Stimulated activated naive CD8-positive, alpha-beta T cell treated with anti-CD3 and anti-CD28 coated beads, Interleukin-15, Interleukin-2, amounts not matched to agents 100 U/mL and 50 U/mL, for 24 hours (primary cell): ENCODE measurements around the gene CRACDL.
"Not testable (repeated sequence)": the region's sequence is repeated elsewhere in the genome, so short reads cannot be mapped to it uniquely, and the experiment has no call there.

Experiments
- ATAC-seq: fragments of 150-1000 bp; cut with Tn5 transposase; one replicate; pipeline ENCODE4 v1.10.0; 2021
- DNase-seq: peaks from one replicate; pipeline ENCODE4 v3.0.0; 2021

Gene CRACDL

GRCh38 chr2:98903767-98904485 is 32.1 kb downstream of the CRACDL start:
- ATAC-seq (no peak), DNase-seq (no peak)

- no peak for ATAC-seq
- DNase-seq, result no peak
Measured at GRCh38 chr2:98903064-98903355, 33.0 kb downstream of the CRACDL start.

- ATAC-seq, result no peak
- DNase-seq, result no peak
Measured at GRCh38 chr2:98902209-98903063, 33.6 kb downstream of the CRACDL start.

GRCh38 chr2:98901702-98902101 is 34.3 kb downstream of the CRACDL start:
- DNase-seq (no peak), ATAC-seq (no peak)

GRCh38 chr2:98901291-98901690 is 34.7 kb downstream of the CRACDL start:
- ATAC-seq (no peak), DNase-seq (no peak)

- DNase-seq, result no peak
Measured at GRCh38 chr2:98900721-98901120, 35.3 kb downstream of the CRACDL start.

GRCh38 chr2:98899703-98900078 is 36.3 kb downstream of the CRACDL start:
- not testable (repeated sequence) for DNase-seq, ATAC-seq

More at GRCh38 chr2:98900721-98901120, 35.3 kb downstream of the CRACDL start:
- ATAC-seq, result no peak

- ATAC-seq (no peak), DNase-seq (no peak)
Measured at GRCh38 chr2:98899041-98899702, 36.9 kb downstream of the CRACDL start.

GRCh38 chr2:98898423-98898841 is 37.6 kb downstream of the CRACDL start:
- ATAC-seq (no peak), DNase-seq (no peak)

- ATAC-seq (no peak), DNase-seq (no peak)
Measured at GRCh38 chr2:98897746-98898145, 38.3 kb downstream of the CRACDL start.

GRCh38 chr2:98896944-98897343 is 39.1 kb downstream of the CRACDL start:
- ATAC-seq (no peak), DNase-seq (no peak)

GRCh38 chr2:98896416-98896815 is 39.6 kb downstream of the CRACDL start:
- ATAC-seq (no peak), DNase-seq (no peak)

GRCh38 chr2:98895901-98896300 is 40.1 kb downstream of the CRACDL start:
- ATAC-seq (no peak), DNase-seq (no peak)

- ATAC-seq, result no peak
- DNase-seq, result no peak
Measured at GRCh38 chr2:98895221-98895620, 40.8 kb downstream of the CRACDL start.

GRCh38 chr2:98894331-98895000 is 41.6 kb downstream of the CRACDL start:
- ATAC-seq, result no peak
- no peak for DNase-seq

GRCh38 chr2:98893911-98894321 is 42.1 kb downstream of the CRACDL start:
- no peak for DNase-seq
- no peak for ATAC-seq

- ATAC-seq, result no peak
- DNase-seq, result no peak
Measured at GRCh38 chr2:98892871-98893270, 43.2 kb downstream of the CRACDL start.

GRCh38 chr2:98891591-98891990 is 44.4 kb downstream of the CRACDL start:
- ATAC-seq, result no peak
- DNase-seq, result no peak

- DNase-seq (no peak), ATAC-seq (no peak)
Measured at GRCh38 chr2:98886066-98886554, 49.9 kb downstream of the CRACDL start.

- DNase-seq (no peak), ATAC-seq (no peak)
Measured at GRCh38 chr2:98884658-98885057, 51.4 kb downstream of the CRACDL start.

GRCh38 chr2:98883780-98884211 is 52.2 kb downstream of the CRACDL start:
- DNase-seq (no peak), ATAC-seq (no peak)
